Measurements from ENCODE around the gene DOK1.
A peak's percentile ranks its signal among the peaks of the same experiment; 100 is the strongest.
"Not testable (repeated sequence)": the region's sequence is repeated elsewhere in the genome, so short reads cannot be mapped to it uniquely, and the experiment has no call there.

DOK1 gene

DNA sequence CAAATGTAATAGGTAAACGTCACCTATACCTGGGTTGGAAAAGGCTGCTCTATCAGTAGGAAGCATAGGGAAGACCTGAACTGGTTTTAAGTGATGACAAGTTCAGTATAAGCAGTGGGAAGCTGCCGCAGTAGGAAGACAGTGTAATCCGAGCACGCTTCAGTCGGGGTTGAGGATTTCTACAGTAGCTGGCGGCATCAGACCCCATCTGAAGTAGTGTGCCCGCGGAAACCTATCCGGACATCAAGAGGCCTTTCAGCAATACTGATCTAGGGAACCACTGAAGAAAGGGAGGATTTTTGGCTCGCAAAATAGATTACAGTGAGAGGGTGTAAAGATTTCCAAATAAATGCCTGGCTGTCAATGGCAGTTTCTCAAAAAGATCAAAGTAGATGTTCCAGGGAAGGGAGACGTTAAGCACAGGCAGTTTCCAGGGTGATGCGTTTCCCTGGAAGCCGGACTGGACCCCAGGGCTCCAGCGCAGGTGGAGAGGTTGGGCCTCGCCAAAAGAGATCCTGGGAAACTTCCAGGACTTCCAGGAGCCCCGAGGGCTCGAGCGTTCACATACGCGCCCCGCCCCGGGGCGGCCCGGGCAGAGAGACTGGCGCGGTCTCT is 6.1 kb upstream of the DOK1 start:
- DNase-seq (ENCODE audit: low read depth in 2 of 2) = no peak

DNA sequence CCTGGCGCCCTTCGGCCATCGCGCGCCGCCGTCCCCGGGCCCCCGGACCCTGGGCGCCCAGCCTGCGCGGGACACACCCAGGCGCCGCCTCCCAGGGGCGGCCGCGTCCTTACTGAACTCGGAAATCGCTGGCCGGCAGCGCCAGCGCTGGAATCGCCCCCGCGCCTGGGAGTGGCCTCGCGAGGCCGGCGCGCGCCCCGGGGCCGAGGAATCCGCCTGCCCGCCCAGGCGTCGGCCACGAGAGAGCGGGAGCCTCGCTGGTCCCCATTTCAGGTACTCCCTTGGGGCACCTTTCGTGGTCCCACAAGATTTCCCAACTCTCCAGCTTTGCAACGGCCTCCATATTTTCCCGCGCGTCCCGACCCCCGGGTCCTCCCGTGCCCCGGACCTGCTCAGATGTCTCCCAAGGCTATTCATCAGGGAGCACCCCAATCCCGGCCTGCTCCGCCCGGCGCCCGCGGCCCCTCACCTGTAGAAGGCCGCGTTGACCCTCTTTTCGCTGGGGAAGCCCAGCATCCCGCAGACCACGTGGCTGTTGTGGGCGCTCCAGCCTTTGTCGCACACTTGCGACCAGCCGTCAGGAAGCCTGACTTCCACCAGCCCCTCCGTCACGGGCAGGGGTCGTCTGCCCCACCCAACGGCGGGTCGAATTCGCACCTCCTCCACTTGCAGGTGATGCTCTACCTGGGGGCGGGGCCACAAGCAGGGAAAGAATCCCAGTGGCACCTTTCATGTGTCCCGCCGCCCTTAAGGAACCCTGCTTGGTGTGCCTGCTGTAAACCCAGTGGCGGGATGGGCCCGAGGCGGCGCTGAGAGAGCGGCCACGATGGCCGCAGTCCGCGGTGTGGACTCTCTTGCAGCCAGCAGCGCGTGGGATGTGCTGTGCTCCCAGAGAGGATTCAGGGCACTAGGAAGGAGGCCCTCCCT is 5.4 kb upstream of the DOK1 start:
- no peak for DNase-seq (ENCODE audit: low read depth in 2 of 2)

DNA sequence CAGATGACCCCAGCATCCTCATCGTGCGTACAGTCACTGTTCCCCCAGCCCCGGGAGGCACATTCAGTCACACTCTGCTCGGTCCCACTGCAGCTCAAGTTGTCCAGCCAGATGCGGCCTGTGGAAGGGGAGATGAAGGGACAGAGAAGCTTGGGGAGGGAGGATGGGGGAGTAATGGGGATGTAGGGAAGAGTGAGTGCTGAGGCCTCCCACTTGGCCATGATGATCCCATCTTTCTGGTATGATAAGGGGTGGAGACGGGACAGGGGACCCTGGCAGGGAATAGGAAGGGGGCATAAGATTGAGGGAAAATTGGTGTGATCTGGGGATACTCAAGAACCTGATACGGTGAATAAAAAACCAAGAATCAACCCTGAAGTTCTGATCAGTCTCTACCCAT is 4.3 kb upstream of the DOK1 start:
- no peak for DNase-seq (ENCODE audit: low read depth in 2 of 2)

DNA sequence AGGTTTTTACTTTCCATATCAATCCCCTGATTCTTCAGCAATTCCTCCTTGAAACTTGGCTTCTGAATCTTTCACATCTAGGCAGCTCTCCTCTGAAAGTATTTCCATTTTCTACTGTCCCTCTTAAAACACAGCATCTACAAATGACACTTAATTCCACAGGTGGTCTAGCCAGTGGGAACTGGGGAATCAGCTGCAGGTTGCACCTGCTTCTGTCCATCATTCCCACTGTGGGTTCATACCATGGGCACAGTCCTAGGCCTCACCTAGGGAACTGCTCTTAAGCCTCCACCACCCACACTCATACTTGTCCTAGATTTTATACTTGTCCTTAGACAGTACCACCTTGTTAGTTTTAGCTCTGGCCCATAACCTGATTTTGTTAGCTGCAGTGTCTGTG is 3.0 kb upstream of the DOK1 start:
- DNase-seq (ENCODE audit: low read depth in 2 of 2) = no peak

DNA sequence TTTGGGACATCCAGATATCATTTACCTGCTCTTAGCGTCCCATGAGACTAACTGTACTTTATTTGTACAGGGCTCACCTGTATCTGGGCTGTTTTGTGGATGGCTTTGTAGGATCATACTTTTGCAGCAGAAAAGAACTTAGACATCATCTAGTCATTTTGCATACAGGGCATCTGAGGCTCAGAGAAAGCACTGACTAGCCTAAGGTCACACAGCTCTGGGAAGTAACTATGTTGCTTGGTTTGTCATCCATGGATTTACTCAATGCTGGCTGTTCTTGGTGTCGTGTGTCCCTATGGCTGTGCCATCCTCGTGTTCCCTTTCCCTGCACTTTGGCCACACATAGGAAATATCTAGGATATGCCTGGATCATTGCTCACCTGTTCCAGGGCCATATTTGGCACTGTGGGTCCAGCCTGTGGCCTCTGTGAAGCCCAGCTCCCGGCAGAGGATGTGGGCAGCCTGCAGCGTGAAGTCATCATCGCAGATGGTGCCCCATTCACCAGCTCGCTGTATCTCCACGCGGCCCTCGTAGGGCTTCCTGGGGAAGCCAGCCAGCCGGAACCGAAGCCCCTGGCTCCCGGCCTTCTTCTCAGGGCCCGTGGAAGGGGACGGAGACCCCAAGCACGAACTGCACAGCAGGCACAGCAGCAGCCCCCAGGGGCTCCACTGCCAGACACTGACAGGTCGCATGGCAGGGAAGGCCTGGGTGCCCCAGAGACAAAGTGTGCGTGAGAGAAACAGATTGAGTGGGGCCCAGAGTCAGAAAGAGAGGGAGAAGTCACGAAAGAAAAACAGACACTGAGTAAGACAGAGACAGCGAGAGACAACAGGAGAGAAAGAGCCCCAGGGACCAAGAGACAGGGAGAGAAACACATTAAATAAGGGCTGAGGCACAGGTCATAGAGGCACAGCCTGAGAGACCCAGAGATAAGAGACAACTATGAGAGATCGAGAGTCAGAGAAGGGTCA is 2.3 kb upstream of the DOK1 start:
- DNase-seq (ENCODE audit: low read depth in 2 of 2) = no peak

DNA sequence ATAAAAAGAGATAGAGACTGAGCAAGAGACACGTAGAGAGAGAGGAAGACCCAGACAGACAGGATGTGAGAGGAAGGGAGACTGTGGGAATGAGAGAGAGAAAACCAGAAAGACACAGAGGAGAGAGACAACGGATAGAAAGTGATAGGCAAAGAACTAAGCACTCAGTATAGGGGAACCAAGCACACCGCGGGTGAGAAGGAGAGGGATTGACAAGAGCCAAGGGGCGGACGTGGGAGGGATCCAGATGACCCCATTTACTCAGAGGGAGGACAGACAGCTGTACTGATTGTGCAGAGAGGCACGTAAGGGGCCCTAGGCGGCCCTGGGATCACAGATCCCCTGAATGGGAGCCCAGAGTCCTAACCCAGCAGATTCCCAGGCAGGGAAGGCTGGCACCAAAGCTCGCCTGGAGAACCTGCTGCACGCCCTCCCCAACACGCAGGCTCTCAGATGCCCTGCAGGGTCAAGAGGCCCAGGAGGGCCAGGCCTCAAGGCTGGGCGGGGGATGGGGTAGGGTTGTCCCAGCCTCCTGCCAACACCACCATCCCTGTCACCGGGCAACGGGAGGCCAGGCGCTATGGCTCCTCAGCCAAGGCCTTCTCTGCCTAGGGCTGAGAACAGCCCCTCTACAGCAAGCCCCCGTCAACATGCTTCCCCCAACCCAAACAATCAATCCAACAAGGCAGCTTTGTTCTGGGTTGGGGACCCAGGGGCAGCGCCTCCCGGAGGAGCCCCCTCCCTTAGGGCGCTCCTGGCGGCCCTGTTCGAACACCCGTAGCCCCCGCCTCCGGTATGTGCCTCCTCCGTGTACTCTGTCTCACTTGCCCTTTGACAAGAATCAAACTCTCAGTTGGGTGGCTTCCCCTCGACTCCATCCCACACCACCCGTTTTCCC is 1.4 kb upstream of the DOK1 start:
- no peak for DNase-seq (ENCODE audit: low read depth in 2 of 2)

DNA sequence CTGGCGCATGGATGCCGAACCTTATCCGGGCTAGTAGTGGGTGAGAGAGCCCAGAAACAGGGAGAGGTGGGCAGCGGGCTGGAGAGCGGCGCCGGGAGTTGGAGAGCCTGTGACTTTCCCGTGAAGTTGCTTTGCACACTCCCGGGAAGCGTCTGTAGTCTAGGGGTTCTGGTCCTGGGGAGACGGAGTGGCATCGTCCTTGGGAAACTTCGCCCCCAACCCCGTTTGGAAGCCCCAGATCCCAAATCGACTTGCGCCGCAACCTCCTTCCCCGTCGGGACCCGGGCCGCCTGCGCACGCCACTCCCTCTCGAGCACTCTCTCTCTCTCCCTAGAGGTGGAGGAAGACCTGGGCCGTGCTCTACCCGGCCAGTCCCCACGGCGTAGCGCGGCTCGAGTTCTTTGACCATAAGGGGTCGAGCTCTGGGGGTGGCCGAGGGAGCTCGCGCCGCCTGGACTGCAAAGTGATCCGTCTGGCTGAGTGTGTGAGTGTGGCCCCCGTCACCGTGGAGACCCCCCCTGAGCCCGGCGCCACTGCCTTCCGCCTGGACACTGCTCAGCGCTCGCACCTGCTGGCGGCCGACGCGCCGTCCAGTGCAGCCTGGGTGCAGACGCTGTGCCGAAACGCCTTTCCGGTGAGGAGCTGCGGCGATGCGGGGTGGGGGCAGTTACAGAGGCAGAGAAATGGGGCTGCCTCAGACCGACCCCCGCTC is 456 bp downstream of the DOK1 start:
- DNase-seq (ENCODE audit: low read depth in 2 of 2) = peak in 1 of 2 donors; percentile 30

DNA sequence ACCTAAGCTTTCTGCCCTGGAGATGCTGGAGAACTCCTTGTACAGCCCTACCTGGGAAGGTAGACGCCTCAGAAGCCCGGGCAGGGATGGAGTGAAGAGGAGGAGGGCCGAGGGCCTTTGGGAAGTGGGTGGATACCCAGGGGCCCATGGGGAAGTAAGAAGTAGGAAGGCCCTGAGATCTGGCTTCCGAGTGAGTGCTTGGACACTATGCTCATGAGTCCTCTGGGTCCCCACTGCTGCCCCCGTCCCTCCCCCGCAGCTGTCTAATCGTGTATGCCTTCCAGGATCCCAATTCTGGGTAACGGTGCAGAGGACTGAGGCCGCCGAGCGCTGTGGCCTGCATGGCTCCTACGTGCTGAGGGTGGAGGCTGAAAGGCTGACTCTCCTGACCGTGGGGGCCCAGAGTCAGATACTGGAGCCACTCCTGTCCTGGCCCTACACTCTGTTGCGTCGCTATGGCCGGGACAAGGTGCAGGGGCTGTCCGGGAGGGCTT is 1.1 kb downstream of the DOK1 start:
- DNase-seq (ENCODE audit: low read depth in 2 of 2) = no peak

DNA sequence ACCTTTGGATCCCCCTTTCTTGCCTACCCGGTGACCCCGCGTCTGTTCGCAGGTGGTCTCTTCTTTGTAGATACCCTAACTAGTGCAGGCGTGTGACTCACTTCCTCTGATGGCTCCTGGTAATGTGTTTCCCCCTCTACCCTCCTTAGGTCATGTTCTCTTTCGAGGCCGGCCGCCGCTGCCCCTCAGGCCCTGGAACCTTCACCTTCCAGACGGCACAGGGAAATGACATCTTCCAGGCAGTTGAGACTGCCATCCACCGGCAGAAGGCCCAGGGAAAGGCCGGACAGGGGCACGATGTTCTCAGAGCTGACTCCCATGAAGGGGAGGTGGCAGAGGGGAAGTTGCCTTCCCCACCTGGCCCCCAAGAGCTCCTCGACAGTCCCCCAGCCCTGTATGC is 1.6 kb downstream of the DOK1 start:
- no peak for DNase-seq (ENCODE audit: low read depth in 2 of 2)

DNA sequence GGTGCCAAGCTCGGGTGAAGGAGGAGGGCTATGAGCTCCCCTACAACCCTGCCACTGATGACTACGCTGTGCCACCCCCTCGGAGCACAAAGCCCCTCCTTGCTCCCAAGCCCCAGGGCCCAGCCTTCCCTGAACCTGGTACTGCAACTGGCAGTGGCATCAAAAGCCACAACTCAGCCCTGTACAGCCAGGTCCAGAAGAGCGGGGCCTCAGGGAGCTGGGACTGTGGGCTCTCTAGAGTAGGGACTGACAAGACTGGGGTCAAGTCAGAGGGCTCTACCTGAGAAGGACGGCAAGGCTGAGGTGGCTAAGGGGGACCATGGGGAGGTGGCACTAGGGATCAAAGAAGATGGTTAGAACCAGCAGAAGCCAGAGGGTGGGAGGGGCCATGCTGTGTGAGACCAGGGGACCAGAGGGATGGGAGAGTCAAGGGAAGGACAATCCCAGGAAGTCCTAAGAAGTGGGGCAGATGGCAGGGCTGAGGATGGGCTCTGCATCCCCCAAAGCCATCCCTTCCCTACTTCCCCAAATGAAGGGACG is 2.4 kb downstream of the DOK1 start:
- DNase-seq (ENCODE audit: low read depth in 2 of 2) = no peak

DNA sequence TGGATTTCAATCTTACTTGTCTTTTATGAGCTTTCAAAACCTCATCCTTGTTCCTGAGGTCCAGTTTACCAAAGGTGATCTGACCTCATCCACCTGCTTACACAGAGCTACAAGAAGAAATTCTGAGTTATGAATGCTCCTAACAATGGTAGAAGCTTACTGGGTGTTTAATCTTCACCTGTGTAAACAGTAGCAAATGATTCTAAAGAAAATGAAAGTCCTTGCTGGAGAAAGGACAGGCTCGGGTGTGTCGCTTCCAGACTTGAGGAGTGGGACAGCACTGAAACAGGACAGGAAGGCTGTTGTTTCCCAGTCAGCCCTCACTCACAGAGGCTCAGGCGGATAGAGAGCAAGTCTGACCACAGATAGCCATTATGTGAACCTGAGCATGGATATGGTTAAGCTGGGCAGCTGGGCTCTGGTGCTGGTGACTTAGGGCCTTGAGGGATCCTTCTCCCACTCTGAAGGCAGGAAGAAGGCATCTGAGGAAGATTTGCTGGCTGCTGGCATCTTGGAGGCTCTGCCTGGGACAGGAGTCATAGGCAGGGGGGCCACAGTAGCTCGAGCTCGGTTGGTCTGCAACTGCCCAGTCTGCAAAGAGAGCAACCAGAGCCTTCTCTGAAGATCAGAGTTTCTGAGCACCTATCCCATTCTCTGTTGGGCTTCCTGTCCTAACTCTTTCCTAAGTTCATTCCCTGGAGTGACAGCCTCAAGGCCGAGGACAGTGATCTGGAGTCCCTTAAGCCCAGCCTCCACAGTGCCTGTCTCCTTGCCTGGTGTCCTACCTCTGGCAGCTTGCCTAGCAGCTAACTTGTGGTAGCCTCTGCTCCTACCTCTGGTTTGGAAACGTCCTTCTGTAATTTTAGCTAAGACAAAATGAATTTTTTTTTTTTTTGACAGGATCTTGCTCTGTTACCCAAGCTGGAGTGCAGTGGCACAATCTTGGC is 4.0 kb downstream of the DOK1 start:
- no peak for DNase-seq (ENCODE audit: low read depth in 2 of 2)

DNA sequence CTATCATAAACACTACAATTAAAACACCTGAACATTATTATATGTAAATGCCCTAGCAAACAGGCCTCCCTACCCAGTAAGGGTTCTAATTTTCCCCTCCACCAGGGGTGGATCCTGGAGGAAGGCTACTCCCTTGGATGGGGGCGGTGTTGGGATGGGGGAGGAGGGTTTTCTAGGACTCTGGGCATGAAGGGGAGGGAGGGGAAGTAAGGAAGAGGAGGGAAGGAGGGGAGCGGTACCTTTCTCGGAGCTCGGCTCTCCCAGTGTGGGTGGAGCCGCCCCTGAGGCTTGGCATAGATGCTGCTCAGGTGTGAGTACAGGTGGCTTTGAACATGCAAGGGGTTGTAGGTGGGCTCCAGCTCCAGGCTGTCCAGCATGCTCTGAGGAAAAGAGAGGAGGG is 5.4 kb downstream of the DOK1 start:
- no peak for DNase-seq (ENCODE audit: low read depth in 2 of 2)

DNA sequence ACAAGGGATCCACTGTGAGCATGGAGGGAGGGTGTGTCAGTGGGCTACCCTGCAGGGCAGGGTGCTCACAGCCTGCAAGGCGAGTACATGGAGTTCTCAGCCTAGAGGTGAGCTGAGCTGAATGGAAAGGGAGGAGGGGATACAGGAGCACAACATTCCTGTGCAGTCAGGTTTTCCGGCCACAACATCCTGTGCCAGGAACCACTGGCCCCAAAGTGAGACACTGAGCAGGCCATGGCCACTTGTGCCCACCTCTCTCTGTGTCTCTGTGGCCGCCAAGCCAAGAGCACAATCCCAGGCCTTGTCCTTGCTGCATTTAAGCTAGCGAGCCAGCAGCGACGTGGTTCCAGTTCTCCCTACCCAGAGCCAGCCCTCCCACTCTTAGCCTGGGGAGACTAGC is 6.1 kb downstream of the DOK1 start:
- DNase-seq (ENCODE audit: low read depth in 2 of 2) = no peak

DNA sequence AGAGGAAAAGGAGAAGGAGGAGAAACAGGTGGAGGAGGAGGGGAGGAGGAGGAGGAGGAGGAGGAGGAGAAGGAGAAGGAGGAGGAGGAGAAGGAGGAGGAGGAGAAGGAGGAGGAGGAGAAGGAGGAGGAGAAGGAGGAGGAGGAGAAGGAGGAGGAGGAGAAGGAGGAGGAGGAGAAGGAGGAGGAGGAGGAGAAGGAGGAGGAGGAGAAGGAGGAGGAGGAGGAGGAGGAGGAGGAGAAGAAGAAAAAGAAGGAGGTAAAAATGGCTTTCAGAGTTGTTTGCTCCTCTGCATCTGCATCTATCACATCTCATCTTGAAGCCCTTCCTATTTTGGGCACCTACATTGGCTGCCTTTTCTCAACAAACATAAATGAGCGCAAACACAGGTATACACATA is 6.5 kb downstream of the DOK1 start:
- DNase-seq (ENCODE audit: low read depth in 2 of 2) = not testable (repeated sequence)

DNA sequence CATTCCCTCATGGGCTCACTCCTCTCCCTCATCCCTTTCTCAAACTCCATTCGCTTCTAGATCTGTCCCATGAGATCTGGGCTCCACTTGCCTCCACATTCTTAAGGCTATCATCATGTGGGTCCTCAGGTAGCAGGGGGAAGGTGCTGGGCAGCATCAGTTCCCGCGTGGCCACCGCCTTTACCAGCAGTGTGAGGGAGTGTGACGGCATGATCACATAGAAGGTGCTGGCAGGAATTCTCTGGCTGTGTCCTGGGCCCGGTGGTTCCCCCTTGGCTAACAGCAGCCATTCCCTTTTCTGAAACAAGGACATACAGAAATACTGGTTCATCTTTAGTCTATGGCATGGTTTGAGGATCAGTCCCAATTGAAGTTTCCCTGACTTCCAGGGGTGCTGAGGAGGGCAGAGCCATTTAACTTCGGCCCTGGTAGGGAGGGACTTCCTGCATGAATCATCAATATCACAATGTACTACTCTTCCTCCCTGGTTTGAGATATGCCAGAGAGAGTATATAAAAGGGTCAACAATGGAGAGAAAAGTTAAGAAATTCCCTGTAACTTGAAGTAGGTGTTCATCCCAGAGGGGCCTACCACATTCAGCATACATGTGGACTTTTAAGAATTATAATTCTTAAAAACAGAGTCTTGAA is 7.7 kb downstream of the DOK1 start:
- no peak for DNase-seq (ENCODE audit: low read depth in 2 of 2)

DNA sequence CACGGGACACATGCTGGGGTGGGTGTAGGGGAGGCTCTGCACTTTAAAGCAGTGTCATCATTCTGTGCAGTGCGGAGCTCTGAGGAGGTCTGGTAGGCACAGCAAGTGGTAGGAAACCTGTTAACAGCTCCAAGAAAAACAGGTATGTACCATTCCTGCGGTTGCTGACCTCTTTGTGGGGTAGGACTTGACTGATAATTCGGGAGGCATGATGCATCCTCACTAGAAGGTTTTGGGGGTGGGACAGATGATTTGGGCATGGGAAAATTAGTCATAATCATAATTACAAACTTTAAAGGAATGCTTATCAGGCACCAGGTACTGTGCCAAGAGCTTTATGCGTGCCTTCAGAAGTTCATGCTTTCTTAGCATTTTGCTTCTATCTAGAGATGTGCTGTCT is 9.7 kb downstream of the DOK1 start:
- DNase-seq (ENCODE audit: low read depth in 2 of 2) = no peak

DNA sequence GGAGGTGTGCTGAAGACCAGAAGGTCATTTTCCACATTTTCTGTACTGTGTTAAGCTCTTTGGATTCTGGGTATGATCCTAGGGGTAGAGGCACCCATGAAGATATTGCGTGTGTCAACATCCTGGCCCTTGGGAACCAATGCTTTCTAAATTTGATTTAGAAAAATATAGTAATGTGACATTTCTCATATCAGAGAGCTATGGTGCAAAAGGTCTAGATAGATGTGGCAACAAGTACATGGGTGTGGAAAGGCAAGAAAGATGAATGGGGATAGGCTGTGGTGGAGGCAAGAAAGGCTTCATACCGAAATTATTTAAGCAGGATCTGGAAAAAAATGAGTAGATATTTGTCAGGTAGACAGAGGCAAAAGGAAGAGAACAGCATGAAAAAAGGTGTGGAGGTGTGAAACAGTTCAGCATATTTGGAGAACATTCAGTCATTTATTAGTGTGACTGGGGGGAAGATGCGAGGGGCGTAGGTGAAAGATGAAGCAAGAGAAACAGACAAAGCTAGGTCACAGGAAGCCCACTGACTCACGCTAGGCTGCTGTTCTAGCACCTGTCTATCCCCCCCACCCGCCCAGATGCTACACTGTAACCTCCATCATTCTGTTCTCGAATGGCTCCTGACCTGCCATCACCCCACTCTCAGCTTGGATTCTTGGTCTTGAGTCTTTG is 11.7 kb downstream of the DOK1 start:
- no peak for DNase-seq (ENCODE audit: low read depth in 2 of 2)

DNA sequence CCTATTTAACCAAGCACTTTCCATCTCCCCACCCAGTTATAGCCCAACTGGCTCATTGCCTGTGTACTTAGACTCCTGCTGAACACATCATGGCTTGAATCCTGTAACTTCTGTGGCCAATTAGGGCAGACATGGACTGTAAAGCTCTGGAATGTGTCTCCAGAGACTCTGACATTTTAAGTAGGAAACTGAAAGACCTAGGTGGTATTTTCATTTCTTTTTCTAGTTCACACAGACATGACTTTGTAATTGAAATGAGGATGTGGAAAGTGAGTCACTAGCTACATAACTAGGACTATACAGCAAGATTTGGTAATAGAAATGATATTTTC is 12.2 kb downstream of the DOK1 start:
- DNase-seq (ENCODE audit: low read depth in 2 of 2) = no peak

All from stimulated activated CD8-positive, alpha-beta memory T cell treated with anti-CD3 and anti-CD28 coated beads, Interleukin-7, amount 100 ng/mL, for 4 hours (primary cell).